Lower leg skin (tissue), 4 donors: ENCODE results near the gene SLC52A3. TPM values are rescaled to one million over a fixed set of nuclear protein-coding genes. Genes with fewer than 3 reads are reported as not detected.

ENCODE experiments used
- DNase-seq, 2 donors: peaks; one replicate each; pipeline ENCODE4 v3.0.0-alpha.2; 2019; ENCODE audit warnings: low spot score in 2 of 2
- H3K4me3 ChIP-seq: fragments of 200-600 bp; sonication (generic); 2 replicates; pipeline ENCODE4 v1.5.1; 2017; ENCODE audit warnings: mild to moderate bottlenecking, low read depth; ENCODE audit not compliant: poor library complexity, severe bottlenecking
- CTCF ChIP-seq, 3 donors: fragments of 450-650 bp; IDR thresholded peaks; one replicate each; pipeline ENCODE4 v1.5.1; 2016; ENCODE audit warnings: antibody characterized with exemption in 3 of 3, mild to moderate bottlenecking in 3 of 3, moderate library complexity in 2 of 3
- POLR2A ChIP-seq, 2 donors: fragments of 450-650 bp; IDR thresholded peaks; one replicate each; pipeline ENCODE4 v1.6.1; 2016 to 2017; ENCODE audit warnings: antibody characterized with exemption in 2 of 2, mild to moderate bottlenecking in 1 of 2, moderate library complexity in 1 of 2
- WGBS, 2 donors: methylation state at CpG; one replicate each; pipeline ENCODE4 v1.1.5; 2018; 5-methylcytosine and 5-hydroxymethylcytosine counted together
- intact Hi-C: fragments of 100-400 bp; cut with DNase I; formaldehyde crosslinking; loops from one replicate; pipeline ENCODE4 v1.15.0; 2023; ENCODE audit warnings: low total_unique reads
- total RNA-seq, 4 donors: library from RNA; depleted of rRNA; stranded (reverse); fragments of >200 nt; gene quantifications; one replicate each; pipeline ENCODE4 v1.1.0, GENCODE V29; 2016

SLC52A3 gene
- total RNA-seq, 4 donors from 2014 or later, result 2.2 to 7.5 (median 3.0) TPM

- peak in 1 of 2 donors; percentile 18 for DNase-seq
- intact Hi-C loops, result no loop called here
- WGBS, 2 donors, result 79 to 80% methylated on average over 8 to 9 of the region's 9 CpGs
- no peak overlapping the region for H3K4me3 ChIP-seq
- TF ChIP-seq POLR2A (IDR thresholded peaks at IDR 0.05) (no peak), CTCF (IDR thresholded peaks at IDR 0.05) (no peak)
Observed at GRCh38 chr20:772806-773205, 4.5 kb upstream of the SLC52A3 start.

- peak in 1 of 2 donors; percentile 75 for DNase-seq
- intact Hi-C loops, result no loop called here
- TF ChIP-seq POLR2A (IDR thresholded peaks at IDR 0.05), result no peak
- TF ChIP-seq CTCF (IDR thresholded peaks at IDR 0.05), result no peak
- H3K4me3 ChIP-seq, result no peak overlapping the region
- WGBS, 2 donors, result 68 to 78% methylated on average over 9 of the region's 9 CpGs
Observed at GRCh38 chr20:771741-772464, 3.6 kb upstream of the SLC52A3 start.

GRCh38 chr20:770691-771090 is 2.4 kb upstream of the SLC52A3 start:
- intact Hi-C loops, result no loop called here
- no peak overlapping the region for H3K4me3 ChIP-seq
- no peak for DNase-seq
- WGBS, 2 donors, result 90 to 93% methylated on average over 2 of the region's 2 CpGs
- TF ChIP-seq POLR2A (IDR thresholded peaks at IDR 0.05), result no peak
- no peak for TF ChIP-seq CTCF (IDR thresholded peaks at IDR 0.05)

GRCh38 chr20:766906-767305 is 1.4 kb downstream of the SLC52A3 start:
- H3K4me3 ChIP-seq, result no peak overlapping the region
- WGBS, 2 donors, result 26 to 72% methylated on average over 1 of the region's 1 CpG
- intact Hi-C loops, result no loop called here
- no peak for TF ChIP-seq POLR2A (IDR thresholded peaks at IDR 0.05)
- no peak for TF ChIP-seq CTCF (IDR thresholded peaks at IDR 0.05)
- DNase-seq, result no peak

- intact Hi-C loops, result no loop called here
Observed at GRCh38 chr20:764255-764654, 4.0 kb downstream of the SLC52A3 start.

More at GRCh38 chr20:764255-764654, 4.0 kb downstream of the SLC52A3 start:
- peak in 1 of 2 donors; percentile 70 for DNase-seq
- TF ChIP-seq POLR2A (IDR thresholded peaks at IDR 0.05) (no peak), CTCF (IDR thresholded peaks at IDR 0.05) (no peak)
- no peak overlapping the region for H3K4me3 ChIP-seq
- WGBS, 2 donors, result 56 to 62% methylated on average over 3 of the region's 3 CpGs
